NCI-H2081 (cell line): ENCODE measurements around the gene DGKZ.

Experiments used
- DNase-seq, 2 experiments: peaks; one replicate each; lab custom pipeline; 2025; lab: John Stamatoyannopoulos, UW

Gene DGKZ

GRCh38 chr11:46345881-46346484 is 1.3 kb upstream of the DGKZ start:
- no peak for DNase-seq

- DNase-seq = no peak
Observed at GRCh38 chr11:46347637-46348311, 511 bp downstream of the DGKZ start.

- DNase-seq = peak; percentile 35 to 61
Observed at GRCh38 chr11:46348566-46349401, 1.5 kb downstream of the DGKZ start.

- no peak for DNase-seq
Observed at GRCh38 chr11:46350695-46351094, 3.4 kb downstream of the DGKZ start.

GRCh38 chr11:46351148-46351547 is 3.9 kb downstream of the DGKZ start:
- peak in 1 of 2 experiments; percentile 27 for DNase-seq

GRCh38 chr11:46351606-46352005 is 4.3 kb downstream of the DGKZ start:
- no peak for DNase-seq

GRCh38 chr11:46352063-46352841 is 5.0 kb downstream of the DGKZ start:
- DNase-seq = peak; percentile 25 to 29

GRCh38 chr11:46353698-46354097 is 6.4 kb downstream of the DGKZ start:
- no peak for DNase-seq

- DNase-seq = no peak
Observed at GRCh38 chr11:46356924-46357482, 9.7 kb downstream of the DGKZ start.

GRCh38 chr11:46357483-46357936 is 10.2 kb downstream of the DGKZ start:
- peak; percentile 85 to 95 for DNase-seq

GRCh38 chr11:46359953-46360352 is 12.7 kb downstream of the DGKZ start:
- DNase-seq = no peak

- no peak for DNase-seq
Observed at GRCh38 chr11:46360878-46361277, 13.6 kb downstream of the DGKZ start.

- DNase-seq = peak; percentile 76 to 89
Observed at GRCh38 chr11:46361283-46362155, 14.3 kb downstream of the DGKZ start.

GRCh38 chr11:46362156-46363030 is 15.1 kb downstream of the DGKZ start:
- no peak for DNase-seq

- DNase-seq = peak; percentile 26 to 28
Observed at GRCh38 chr11:46363031-46363407, 15.8 kb downstream of the DGKZ start.

GRCh38 chr11:46363455-46364005 is 16.3 kb downstream of the DGKZ start:
- no peak for DNase-seq

- no peak for DNase-seq
Observed at GRCh38 chr11:46364056-46364455, 16.8 kb downstream of the DGKZ start.

- DNase-seq = no peak
Observed at GRCh38 chr11:46364791-46365190, 17.5 kb downstream of the DGKZ start.

GRCh38 chr11:46366260-46366659 is 19.0 kb downstream of the DGKZ start:
- no peak for DNase-seq
